ENCODE data around the gene MAP1LC3C.
"Not testable (repeated sequence)": the region's sequence is repeated elsewhere in the genome, so short reads cannot be mapped to it uniquely, and the experiment has no call there.

MAP1LC3C gene

DNA sequence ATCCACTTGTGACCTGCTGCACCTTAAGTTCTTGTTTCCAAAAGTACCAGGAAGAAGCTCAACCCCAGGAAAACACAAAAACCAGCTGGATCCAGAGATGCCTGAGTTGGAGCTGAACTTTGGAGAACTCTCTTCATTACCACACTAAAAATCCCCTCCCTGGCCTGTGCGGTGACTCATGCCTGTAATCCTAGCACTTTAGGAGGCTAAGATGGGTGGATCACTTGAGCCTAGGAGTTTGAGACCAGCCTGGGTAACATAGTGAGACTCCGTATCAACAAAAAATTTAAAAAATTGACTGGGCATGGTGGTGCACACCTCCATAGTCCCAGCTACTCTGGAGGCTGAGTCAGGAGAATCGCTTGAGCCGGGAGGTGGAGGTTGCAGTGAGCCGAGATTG is 6.2 kb downstream of the MAP1LC3C start:
- DNase-seq (ENCODE audit: low read depth) = no peak

DNA sequence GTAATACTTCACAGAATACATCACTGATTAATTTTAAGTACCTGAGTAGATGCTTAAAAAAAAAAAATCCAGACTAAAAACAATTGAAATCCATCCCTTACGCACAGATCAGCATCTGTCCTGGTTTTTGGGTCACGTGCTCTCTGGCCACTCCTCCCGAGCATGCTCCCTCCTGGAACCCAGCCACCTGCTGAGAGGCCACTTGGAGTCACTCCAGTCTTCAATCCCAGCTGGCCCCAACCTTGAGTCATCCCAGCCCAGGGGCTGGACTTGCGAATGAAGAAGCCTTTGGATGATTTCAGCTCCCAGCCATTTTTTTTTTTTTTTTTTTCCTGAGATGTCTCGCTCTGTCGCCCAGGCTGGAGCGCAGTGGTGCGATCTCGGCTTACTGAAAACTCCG is 8.9 kb downstream of the MAP1LC3C start:
- no peak for DNase-seq (ENCODE audit: low read depth)

DNA sequence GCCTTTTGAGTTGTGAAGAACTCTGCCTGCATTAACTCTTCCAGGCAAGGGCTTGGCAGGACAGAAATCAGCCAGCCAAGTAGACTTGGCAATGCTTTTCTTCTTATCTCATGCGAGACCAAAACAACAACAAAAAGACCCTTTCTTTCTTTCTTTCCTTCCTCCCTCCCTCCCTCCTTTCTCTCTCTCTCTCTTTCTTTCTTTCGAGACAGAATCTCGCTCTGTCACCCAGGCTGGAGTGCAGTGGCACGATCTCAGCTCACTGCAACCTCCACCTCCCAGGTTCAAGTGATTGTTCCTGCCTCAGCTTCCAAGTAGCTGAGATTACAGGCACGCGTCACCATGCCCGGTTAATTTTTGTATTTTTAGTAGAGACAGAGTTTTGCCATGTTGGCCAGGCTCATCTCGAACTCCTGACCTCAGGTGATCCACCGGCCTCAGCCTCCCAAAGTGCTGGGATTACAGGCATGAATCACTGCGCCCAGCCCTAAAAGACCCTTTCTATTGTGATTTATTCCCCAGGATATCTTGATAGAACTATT is 10.4 kb downstream of the MAP1LC3C start:
- not testable (repeated sequence) for DNase-seq (ENCODE audit: low read depth)

DNA sequence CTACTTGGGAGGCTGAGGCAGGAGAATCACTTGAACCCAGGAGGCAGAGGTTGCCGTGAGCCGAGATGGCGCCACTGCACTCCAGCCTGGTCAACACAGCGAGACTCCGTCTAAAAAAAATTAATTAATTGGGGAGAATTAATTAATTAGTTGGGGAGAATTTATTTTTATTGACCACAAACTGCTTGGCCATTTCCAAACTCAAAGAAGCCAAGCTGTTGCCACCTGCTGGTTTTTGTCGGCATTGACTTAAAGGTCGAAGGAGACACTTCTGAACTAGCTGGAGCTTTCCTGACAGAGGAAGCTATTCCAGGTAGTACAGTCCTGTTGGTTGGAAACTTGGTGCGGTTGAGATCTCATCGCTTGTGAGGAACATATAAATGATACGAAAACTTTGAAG is 13.1 kb downstream of the MAP1LC3C start:
- DNase-seq (ENCODE audit: low read depth) = no peak

DNA sequence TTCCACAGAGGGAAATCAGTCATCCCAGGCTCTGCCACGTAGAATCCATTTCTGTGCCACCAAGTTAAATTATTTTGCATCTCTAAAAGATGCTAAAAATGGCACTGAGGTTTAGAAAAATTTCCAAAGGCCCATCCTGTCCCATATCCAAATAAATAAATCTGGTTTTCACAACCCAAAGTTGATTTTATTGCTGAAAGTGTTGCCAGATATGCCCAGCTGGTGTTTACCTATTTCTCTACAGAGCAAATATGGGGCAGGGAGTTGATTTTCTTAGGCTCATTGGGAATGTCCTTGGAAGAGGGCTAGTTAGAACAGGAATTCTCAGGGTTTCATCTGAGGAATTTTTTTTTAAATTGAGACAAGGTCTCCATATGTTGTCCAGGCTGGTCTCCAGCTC is 19.0 kb downstream of the MAP1LC3C start:
- no peak for DNase-seq (ENCODE audit: low read depth)

DNA sequence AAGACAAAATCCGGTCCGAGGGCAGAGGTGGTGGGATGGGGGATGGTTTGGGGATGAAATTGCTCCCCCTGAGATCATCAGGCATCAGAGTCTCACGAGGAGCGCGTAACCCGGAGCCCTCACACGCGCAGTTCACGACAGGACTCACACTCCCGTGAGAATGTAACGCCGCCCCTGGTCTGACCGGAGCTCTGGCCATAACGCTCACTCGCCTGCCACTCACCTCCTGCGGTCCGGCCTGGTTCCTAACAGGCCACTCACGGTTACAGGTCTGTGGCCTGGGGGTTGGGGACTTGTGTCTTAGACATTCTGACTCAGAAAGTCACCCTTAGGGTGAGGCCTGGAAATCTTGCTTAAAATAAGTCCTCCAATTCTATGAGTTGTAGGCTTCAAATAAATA is 19.8 kb downstream of the MAP1LC3C start:
- DNase-seq (ENCODE audit: low read depth) = no peak

DNA sequence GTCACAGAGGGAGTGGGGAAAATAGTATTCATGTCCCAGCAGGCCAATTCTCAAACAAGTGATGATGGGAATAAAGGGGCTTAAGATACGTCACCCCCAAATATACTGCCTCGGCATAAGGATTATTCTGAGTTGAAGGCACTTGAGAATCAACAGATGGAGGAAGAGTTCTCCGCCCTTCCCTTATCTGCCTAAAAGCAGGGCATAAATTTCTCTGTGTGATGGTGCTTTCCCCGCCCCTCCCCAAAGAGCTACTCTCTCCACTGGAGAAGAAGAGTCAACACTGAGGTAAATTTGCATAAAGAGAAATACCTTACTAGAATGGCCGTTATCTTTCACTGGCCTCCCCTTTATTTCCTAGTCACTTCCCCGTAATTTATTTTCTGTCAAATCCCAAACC is 22.7 kb downstream of the MAP1LC3C start:
- DNase-seq (ENCODE audit: low read depth) = no peak

DNA sequence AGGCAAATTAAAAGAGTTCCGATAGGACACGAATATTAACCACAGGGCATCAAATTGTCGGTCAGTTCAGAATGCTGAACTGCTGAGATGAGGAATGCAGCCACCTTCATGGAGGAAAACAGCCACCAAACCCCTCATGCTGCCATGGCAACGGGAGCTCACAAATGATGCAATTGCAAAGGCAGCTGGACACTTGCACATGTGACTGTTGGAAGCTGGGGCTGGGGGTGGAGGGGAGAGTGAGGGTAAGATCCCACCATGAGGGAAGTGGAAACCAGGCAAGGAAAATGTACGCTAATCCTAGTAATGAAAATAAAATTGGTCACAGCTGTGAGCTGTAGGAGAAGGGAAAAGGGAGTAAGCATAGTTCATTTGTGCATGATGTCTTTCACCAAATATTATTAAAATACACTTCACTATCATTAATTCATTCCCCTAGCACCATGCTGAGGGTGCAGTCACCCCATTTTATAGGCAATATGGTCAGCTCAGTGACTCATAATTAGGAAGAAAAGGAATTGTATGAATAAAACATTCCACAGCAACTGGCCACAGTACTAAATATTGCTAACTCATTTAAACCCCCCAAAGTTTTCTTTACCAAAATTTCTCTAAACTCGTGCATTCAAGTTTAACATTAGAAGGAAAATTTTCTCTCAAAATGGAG is 26.1 kb downstream of the MAP1LC3C start:
- DNase-seq (ENCODE audit: low read depth) = no peak

DNA sequence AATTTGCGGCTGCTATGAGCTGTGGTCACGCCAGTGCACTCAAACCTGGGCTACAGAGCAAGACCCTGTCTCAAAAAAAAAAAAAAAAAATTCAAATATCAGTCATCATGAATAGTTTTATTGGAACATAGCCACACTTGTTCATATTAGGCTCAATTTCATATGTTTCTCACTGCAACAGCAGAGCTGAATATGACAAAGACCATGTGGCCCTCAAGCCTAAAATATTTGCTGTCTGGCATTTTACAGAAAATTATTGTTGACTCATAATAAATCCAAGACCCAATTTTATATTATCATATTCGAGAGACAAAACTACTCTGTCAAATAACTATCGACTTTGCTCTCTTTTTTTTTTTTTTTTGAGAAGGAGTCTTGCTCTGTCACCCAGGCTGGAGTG is 30.3 kb downstream of the MAP1LC3C start:
- no peak for DNase-seq (ENCODE audit: low read depth)

DNA sequence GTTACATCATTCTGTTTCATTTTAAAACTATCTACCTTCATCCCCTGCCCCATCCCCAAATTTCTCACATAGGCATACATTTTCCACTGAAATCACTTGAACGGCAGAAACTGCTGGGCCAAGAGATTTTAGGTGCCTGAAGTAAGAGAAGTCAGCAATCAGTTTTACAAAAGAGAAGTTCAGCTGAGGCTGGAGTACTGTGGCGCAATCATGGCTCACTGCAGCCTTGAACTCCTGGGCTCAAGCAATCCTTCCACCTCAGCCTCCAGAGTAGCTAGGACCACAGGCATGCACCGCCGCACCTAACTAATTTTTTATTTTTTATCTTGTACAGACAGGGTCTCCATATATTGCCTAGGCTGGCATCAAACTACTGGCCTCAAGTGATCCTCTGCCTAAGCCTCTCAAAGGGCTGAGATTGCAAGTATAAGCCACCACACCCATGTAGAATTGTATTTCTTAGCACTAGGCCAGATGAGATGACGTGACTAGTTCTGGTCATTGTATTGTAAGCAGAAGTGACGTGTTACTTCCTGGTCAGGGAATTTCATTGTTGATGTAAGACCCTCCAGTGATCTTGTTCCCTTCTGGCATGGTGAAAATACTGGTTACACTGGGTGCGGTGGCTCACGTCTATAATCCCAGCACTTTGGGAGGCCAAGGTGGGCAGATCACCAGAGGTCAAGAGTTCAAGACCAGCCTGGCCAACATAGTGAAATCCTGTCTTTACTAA is 34.2 kb downstream of the MAP1LC3C start:
- no peak for DNase-seq (ENCODE audit: low read depth)

DNA sequence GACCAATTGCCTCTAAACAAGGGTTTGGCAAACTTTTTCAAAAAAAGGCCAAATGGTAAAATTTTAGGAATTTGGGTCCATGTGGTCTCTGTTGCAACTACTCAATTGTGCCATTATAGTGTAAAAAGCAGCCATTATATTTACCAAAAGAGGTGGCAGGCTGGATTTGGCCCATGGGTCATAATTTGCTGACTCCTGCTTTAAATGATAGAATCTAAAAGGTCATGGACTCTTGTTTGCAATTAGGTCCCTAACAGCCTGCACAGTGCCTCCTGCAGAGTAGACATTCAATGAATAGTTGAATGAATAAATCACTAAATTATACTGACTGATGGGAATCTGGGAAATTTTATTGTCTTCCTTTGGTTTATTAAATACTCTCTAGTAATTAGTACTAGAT is 35.2 kb downstream of the MAP1LC3C start:
- DNase-seq (ENCODE audit: low read depth) = no peak

DNA sequence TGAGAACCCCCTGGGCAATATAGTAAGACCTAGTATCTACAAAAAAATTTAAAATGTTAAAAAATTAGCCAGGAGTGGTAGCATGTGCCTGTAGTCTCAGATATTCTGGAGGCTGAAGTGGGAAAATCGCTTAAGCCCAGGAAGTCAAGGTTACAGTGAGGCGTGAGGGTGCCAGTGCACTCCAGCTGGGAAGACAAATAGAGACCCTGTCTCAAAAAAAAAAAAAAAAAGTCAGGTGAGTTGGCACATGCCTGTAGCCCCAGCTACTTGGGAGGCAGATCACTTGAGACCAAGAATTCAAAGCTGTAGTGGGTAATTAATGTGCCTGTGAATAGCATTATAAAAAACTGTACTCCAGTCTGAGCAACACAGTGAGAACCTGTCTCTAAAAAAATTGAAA is 36.7 kb downstream of the MAP1LC3C start:
- no peak for DNase-seq (ENCODE audit: low read depth)

DNA sequence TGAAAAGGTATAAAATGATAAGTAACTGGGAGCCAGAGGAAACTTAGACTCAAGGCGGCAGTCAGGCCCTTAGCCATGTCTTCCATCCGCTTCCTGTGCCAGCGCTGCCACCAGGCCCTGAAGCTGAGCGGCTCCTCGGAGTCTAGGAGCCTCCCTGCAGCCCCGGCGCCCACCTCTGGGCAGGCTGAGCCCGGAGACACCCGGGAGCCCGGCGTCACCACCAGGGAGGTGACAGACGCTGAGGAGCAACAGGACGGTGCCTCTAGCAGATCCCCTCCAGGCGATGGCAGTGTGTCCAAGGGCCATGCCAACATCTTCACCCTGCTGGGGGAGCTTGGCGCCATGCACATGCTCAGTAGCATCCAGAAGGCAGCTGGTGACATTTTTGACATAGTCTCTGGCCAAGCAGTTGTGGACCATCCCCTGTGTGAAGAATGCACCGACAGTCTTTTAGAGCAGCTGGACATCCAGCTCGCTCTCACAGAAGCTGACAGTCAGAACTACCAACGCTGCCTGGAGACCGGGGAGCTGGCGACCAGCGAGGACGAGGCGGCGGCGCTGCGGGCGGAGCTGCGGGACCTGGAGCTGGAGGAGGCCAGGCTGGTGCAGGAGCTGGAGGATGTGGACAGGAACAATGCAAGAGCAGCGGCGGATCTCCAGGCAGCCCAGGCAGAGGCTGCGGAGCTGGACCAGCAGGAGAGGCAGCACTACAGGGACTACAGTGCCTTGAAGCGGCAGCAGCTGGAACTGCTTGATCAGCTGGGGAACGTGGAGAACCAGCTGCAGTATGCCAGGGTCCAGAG is 41.0 kb downstream of the MAP1LC3C start, which contains the start of gene BECN2:
BECN2 (plus strand) TSS at position 76 of the 803 bp plus-strand sequence; CDS start at position 76, 0 bp downstream.
- DNase-seq (ENCODE audit: low read depth) = no peak

DNA sequence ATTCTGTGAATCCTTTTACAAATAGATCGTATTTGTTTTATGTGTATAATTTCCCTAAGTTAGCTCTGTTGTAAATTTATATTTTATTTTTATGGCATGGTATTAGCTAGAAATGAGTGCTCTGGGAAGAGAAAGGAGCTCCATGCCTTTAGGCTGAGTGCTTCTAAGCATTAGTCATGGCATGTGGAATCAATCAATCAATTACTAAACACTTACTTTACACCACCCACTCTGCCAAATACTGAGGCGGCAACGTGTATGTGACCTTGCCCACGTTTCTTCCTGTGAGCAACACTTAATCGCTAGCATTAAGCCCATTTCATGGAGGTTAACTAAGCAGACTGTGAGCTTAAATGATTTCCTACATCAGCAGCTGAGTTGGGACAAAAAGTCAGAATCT is 48.5 kb downstream of the MAP1LC3C start:
- DNase-seq (ENCODE audit: low read depth) = no peak

DNA sequence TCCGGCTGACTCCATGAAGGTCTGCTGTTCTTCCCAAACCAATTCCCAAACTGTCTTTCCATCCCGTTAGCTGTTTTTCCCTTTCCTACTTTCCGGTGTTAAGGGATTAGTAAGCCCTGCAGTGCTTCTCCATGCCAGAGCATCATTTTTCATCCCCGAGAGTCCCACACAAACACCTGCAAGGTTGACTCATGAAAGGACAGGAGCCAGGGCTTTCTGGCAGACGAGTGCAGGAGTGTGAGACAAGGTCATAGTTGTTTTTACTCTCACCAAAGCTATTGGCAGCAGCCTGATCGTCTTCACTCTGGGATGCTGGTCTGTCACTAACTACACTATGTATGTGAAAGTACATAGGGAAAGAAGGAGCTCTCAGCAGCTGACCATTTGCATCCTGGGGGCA is 51.5 kb downstream of the MAP1LC3C start:
- no peak for DNase-seq (ENCODE audit: low read depth)

All from stimulated activated CD8-positive, alpha-beta memory T cell treated with anti-CD3 and anti-CD28 coated beads, Interleukin-12 subunit alpha, Interleukin-12 subunit beta, amount 100 ng/mL, for 1 hour (primary cell).